Measurements from ENCODE around the gene COL1A2. TPM values are rescaled to one million over a fixed set of nuclear protein-coding genes. Genes with fewer than 3 reads are reported as not detected.

COL1A2 gene
- total RNA-seq, 3 donors from 2014 or later, result 94.5 to 300 (median 113) TPM

DNA sequence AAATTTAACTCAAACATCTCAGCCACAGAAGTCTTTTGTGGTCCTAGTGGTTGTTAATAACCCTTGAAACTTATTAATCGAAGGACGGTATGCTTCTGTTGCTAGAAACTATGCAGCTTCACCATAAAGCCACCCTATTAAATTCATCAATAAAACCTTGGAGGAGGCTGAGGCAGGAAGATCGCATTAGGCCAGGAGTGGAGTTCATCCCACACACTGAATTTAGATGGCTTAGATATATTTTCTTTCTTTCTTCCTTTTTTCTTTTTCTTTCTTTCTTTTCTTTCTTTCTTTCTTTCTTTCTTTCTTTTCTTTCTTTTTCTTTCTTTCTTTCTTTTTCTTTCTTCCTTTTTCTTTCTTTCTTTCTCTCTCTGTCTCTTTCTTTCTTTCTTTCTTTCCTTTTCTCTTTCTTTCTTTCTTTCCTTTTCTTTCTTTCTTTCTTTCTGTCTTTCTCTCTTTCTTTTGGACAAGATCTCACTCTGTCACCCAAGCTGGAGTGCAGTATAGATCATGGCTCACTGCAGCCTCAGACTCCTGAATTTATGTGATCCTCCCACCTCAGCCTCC, 84.0 kb downstream of the COL1A2 start:
- Histone ChIP-seq H3K27ac (no peak overlapping the region), H3K36me3 (no peaks in the 10 kb centered on the region), H3K27me3 (no peaks in the 10 kb centered on the region), H3K9me3 (no peaks in the 10 kb centered on the region), H3K4me3 (no peak overlapping the region), H3K4me1 (no peaks in the 10 kb centered on the region)
- DNase-seq (ENCODE audit: low spot score in 2 of 2), result no peak
- intact Hi-C loops (cut with DNase I; ENCODE audit: low total_unique reads), result no loop called here
- TF ChIP-seq, protein P1, sequence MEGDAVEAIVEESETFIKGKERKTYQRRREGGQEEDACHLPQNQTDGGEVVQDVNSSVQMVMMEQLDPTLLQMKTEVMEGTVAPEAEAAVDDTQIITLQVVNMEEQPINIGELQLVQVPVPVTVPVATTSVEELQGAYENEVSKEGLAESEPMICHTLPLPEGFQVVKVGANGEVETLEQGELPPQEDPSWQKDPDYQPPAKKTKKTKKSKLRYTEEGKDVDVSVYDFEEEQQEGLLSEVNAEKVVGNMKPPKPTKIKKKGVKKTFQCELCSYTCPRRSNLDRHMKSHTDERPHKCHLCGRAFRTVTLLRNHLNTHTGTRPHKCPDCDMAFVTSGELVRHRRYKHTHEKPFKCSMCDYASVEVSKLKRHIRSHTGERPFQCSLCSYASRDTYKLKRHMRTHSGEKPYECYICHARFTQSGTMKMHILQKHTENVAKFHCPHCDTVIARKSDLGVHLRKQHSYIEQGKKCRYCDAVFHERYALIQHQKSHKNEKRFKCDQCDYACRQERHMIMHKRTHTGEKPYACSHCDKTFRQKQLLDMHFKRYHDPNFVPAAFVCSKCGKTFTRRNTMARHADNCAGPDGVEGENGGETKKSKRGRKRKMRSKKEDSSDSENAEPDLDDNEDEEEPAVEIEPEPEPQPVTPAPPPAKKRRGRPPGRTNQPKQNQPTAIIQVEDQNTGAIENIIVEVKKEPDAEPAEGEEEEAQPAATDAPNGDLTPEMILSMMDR (IDR thresholded peaks at IDR 0.05), result no peak
- TF ChIP-seq POLR2AphosphoS5 (IDR thresholded peaks at IDR 0.05) (no peak), POLR2A (IDR thresholded peaks at IDR 0.05) (no peak)

Other genes with a start within 250 kb of the COL1A2 start
- 10 to 100 TPM; 23.7 to 53.6 (median 27.5) TPM for gene CASD1, start 114.9 kb downstream of the COL1A2 start, total RNA-seq